Stimulated activated naive CD4-positive, alpha-beta T cell (primary cell): Measurements from ENCODE around the gene ELL3.
"Not testable (repeated sequence)": the region's sequence is repeated elsewhere in the genome, so short reads cannot be mapped to it uniquely, and the experiment has no call there.

Source experiments
- DNase-seq, 6 experiments: peaks; one replicate each; lab custom pipeline; 2025; lab: John Stamatoyannopoulos, UW

ELL3 gene

GRCh38 chr15:43776718-43777266, at the start of gene ELL3:
Gene ELL3 (minus strand): TSS chr15:43776966. CDS start chr15:43776901, 65 bp downstream.
- DNase-seq, result peak; percentile 69 to 86 (median 80)

- no peak for DNase-seq
Measured at GRCh38 chr15:43826029-43826507, 49.3 kb upstream of the ELL3 start.

- DNase-seq, result not testable (repeated sequence)
Measured at GRCh38 chr15:43825305-43825704, 48.5 kb upstream of the ELL3 start.

- DNase-seq, result peak; percentile 72 to 91 (median 90)
Measured at GRCh38 chr15:43824302-43825246, 47.8 kb upstream of the ELL3 start, which contains the start of gene MFAP1. Gene MFAP1 (minus strand): TSS chr15:43824690. CDS start chr15:43824569, 121 bp downstream.

GRCh38 chr15:43821505-43821904, 44.7 kb upstream of the ELL3 start:
- no peak for DNase-seq

- DNase-seq, result not testable (repeated sequence)
Measured at GRCh38 chr15:43815064-43815463, 38.3 kb upstream of the ELL3 start.

- no peak for DNase-seq
Measured at GRCh38 chr15:43808960-43809678, 32.4 kb upstream of the ELL3 start.

- DNase-seq, result no peak
Measured at GRCh38 chr15:43808435-43808950, 31.7 kb upstream of the ELL3 start.

GRCh38 chr15:43802676-43803075, 25.9 kb upstream of the ELL3 start:
- not testable (repeated sequence) for DNase-seq

GRCh38 chr15:43800286-43801141, 23.7 kb upstream of the ELL3 start, which contains the start of gene HYPK:
Gene HYPK (plus strand): TSS chr15:43800599. CDS start chr15:43800623, 24 bp downstream.
- peak; percentile 81 to 90 (median 86) for DNase-seq

- DNase-seq, result no peak
Measured at GRCh38 chr15:43799945-43800285, 23.1 kb upstream of the ELL3 start, which contains the start of gene SERINC4. Gene SERINC4 (minus strand): TSS chr15:43800220. CDS start chr15:43799986, 234 bp downstream.

- DNase-seq, result no peak
Measured at GRCh38 chr15:43799209-43799944, 22.6 kb upstream of the ELL3 start.

- no peak for DNase-seq
Measured at GRCh38 chr15:43796566-43796965, 19.8 kb upstream of the ELL3 start.

- no peak for DNase-seq
Measured at GRCh38 chr15:43795997-43796396, 19.2 kb upstream of the ELL3 start.

GRCh38 chr15:43795197-43795596, 18.4 kb upstream of the ELL3 start:
- no peak for DNase-seq

GRCh38 chr15:43794269-43795037, 17.7 kb upstream of the ELL3 start:
- no peak for DNase-seq

- DNase-seq, result no peak
Measured at GRCh38 chr15:43793647-43794046, 16.9 kb upstream of the ELL3 start.

- DNase-seq, result peak in 4 of 6 experiments; percentile 8 to 41 (median 16)
Measured at GRCh38 chr15:43792761-43793476, 16.2 kb upstream of the ELL3 start.
